Ovary (tissue), 3 donors: ENCODE results near the gene STT3A.

Experiments
- EP300 ChIP-seq: sonication (generic); formaldehyde crosslinking; IDR thresholded peaks from one replicate; pipeline ENCODE4 v1.6.1; 2017; ENCODE audit warnings: antibody characterized with exemption
- POLR2A ChIP-seq: fragments of 450-650 bp; IDR thresholded peaks from one replicate; pipeline ENCODE4 v1.6.1; 2017; ENCODE audit warnings: antibody characterized with exemption, mild to moderate bottlenecking, moderate library complexity
- TF ChIP-seq, protein P1 (sequence below), 3 donors: fragments of 450-650 bp in 2 of 3; fragments of 200-600 bp in 1 of 3; IDR thresholded peaks; one replicate each; pipeline versions ENCODE4 v1.5.1 to v1.8.0; 2016 to 2022; ENCODE audit warnings: antibody characterized with exemption in 3 of 3, mild to moderate bottlenecking in 1 of 3
- donor health status: DM: no; HTN: no; CAD: no.

DNA sequence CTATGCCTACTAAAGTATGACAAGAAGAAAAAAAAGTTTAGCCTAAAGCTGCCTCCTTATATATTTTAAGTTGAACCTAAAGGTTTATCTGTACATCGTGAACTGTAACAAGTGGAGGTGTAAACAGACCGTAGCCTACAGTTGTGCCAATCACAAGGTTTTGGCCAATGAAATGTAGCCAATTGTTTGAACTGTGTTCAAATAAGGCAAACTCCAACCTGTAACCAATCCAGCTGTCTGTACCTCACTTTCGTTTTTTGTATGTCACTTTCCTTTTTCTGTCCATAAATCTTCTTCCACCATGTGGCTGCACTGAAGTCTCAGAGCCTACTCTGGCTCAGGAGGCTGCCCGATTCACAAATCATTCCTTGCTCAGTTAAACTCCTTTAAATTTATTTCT lies 30.2 kb upstream of the STT3A start:
- TF ChIP-seq, protein P1, sequence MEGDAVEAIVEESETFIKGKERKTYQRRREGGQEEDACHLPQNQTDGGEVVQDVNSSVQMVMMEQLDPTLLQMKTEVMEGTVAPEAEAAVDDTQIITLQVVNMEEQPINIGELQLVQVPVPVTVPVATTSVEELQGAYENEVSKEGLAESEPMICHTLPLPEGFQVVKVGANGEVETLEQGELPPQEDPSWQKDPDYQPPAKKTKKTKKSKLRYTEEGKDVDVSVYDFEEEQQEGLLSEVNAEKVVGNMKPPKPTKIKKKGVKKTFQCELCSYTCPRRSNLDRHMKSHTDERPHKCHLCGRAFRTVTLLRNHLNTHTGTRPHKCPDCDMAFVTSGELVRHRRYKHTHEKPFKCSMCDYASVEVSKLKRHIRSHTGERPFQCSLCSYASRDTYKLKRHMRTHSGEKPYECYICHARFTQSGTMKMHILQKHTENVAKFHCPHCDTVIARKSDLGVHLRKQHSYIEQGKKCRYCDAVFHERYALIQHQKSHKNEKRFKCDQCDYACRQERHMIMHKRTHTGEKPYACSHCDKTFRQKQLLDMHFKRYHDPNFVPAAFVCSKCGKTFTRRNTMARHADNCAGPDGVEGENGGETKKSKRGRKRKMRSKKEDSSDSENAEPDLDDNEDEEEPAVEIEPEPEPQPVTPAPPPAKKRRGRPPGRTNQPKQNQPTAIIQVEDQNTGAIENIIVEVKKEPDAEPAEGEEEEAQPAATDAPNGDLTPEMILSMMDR (IDR thresholded peaks at IDR 0.05), result no peak
- no peak for TF ChIP-seq EP300
- no peak for TF ChIP-seq POLR2A
